Measurements from ENCODE around the gene RFK. TPM values are rescaled to one million over a fixed set of nuclear protein-coding genes. Genes with fewer than 3 reads are reported as not detected.

The RFK gene
- total RNA-seq, 1 experiment from 2014 or later: 23.6 TPM

Other genes with a start within 250 kb of the RFK start
- gene GCNT1, start 64.8 kb upstream of the RFK start, total RNA-seq (2014; rRNA removed; shearing (Covaris generic)): 1.2 and 1.5 TPM in 2 replicates

Measured in HT-29 (cell line).